GM21447 (cell line): ENCODE results near the gene PPP3R2.

Experiments
- ATAC-seq: cut with Tn5 transposase; IDR thresholded peaks from one replicate; pipeline ENCODE4 v1.9.1; 2021; ENCODE audit not compliant: unreplicated experiment

Gene PPP3R2, protein sequence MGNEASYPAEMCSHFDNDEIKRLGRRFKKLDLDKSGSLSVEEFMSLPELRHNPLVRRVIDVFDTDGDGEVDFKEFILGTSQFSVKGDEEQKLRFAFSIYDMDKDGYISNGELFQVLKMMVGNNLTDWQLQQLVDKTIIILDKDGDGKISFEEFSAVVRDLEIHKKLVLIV

GRCh38 chr9:101594796-101595195 is at the start of gene PPP3R2:
TSS of gene PPP3R2 (minus strand) at chr9:101594969. CDS start at chr9:101594921, 48 bp downstream.
- ATAC-seq, result no peak

DNA sequence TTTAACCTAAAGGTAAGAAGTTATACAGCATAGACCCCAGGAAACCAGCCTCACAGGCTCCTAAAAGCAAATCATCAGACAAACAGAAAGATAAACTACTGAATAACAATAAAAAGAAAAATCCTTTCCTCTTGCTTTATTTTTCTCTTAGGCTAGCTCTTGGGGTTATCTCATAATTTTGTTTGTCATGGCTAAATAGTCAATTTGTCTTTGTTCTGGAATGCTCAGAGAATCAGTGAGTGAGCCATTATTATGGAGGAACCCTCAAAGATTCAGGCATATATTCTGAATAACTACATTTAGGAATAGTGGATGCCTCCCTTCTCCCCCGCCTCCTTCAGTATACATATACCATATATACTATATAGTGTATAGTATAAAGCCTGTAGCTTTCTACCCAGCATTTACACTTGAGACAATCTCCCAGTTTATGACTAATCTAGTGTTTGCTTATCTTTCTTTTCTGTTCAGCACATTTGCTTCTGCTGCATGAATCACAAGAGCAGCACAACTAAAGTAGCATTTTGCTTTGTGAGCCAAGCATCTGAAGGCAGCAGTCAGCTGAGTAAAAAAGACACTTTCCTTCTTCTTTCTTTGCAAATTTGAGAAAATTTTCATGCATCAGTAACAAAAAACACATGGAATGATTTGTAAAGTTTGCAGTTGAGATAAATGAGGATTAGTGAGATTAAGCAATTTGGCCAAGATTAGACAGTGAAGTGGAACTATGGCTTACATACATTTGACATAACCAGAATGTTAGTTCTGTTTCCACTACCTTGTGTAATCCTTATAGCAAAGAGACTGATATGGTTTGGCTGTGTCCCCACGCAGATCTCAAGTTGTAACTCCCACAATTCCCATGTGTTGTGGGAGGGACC is 45.3 kb upstream of the PPP3R2 start:
- ATAC-seq, result no peak

DNA sequence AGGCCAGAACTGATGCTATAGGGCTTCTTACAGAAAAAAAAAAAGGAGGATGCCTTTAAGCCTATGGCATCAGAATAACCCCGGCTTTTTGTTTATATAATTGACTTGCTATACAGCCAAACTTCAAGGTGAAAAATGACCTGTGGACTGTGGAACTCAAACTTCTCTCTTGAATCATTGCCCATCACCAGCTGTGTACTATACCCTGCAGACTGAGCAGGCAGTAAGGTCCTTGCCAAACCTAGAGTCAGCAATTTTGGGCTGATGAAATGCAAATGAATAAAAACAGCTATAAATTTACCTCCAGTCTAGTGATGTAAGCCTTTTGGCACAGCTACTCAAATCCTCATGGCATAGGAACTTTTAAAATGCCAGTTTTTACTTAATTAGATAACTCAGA is 44.5 kb upstream of the PPP3R2 start:
- ATAC-seq, result no peak

- no peak for ATAC-seq
These were observed 41.5 kb upstream of the PPP3R2 start for GRCh38 chr9:101636247-101636646.

DNA sequence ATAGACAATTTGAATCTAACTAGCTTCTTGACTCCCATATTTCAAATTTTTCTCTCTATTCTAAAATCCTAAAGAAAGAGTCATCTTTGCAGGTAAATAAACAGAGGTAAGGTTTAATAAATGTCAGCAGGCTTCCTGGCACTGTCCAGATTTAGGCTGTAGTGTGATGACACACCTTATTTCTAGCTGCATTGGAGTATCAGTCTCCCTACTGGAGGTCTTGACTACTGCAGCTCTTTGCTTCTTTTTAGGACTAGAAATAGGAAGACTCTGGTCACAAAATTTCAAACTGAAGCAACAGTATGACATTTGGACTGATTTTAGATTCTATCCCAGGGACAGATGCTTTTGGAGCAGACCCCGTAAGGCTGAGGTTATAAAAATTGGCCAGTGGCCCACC is 40.7 kb upstream of the PPP3R2 start:
- no peak for ATAC-seq

DNA sequence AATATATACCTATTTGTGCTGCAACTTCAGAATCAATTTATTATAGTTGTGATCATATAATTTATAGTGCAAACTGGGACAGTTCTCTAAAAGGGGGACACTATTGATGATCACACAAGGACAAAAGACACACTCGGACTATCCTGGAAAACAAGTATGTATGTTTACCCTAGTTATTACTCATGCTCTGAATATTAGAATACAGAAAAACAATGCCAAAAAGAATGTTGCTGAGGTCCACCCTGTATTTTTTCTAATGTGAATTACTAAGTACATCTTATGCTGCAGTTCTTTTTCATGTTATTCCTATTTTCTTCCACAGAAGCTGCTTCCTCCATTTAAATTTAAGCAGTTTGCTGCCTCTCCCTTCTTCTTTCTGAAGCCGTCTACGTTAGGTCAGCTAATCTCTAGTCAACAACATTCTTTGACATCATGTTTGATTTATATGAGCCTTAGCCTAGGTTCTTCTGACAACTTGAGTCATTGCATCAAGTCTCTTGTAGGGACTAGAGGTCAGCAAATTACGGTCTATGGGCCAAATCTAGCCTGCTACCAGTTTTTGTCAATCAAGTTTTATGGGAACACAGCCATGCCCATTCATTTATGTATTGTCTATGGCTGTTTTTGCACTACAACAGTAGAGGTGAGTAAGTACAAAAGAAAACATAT is 40.1 kb upstream of the PPP3R2 start:
- ATAC-seq, result no peak

DNA sequence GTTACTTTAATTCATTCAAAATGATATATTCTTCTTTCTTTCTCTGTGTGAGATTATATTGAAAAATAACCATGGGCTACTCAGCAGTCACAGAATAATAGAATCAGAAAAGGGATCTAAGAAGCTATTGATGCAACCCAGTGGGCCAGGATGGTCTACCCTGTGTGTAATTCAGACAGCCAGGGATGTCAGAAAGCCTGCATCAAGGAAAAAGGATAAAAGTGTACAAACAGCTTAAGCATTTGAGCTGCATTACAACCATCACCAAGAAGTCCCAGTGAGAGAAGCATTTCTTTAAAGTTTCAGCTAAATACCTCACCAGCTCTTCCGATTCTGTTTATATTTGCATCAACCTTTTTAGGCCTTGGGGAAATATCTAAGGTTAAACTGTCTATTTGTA is 37.8 kb upstream of the PPP3R2 start:
- ATAC-seq, result no peak

DNA sequence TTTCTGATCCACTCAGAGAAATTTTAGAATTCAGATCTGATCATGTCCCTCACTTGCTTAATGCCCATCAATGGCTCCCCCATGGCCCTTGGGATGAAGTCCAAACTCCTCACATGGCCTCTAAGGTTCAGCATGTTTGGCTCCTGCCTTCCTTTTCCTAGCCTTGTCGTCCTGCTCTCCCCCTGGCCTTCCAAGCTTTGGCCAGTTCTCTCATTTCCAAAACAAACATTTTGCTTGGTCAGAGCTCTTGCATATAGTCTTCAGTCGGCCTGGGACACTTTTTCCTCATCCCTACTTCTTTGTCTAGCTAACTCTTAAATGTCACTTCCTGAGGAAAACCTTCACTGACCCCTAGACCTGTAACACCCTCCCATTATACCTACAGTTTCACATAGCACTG is 37.1 kb upstream of the PPP3R2 start:
- no peak for ATAC-seq

DNA sequence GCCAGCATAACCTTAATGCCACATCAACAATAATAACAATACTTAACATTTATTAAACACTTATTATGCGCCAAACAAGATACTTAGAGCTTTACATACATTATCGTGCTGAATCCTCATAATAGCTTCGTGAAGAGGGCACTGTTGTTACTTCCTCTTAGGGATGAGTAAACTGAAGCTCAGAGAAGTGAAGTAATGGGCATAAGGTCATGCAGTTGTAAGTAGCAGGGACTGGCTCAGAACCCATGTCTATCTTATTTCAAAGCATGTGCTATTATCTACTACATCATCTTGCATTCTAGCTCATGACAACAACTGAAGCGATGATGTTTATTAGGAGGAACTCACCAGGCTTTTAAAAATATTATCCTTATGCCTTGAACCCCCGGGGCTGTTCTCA is 34.9 kb upstream of the PPP3R2 start:
- ATAC-seq, result no peak

- ATAC-seq, result no peak
These were observed 33.4 kb upstream of the PPP3R2 start for GRCh38 chr9:101628173-101628572.

GRCh38 chr9:101626295-101626694 is 31.5 kb upstream of the PPP3R2 start:
- ATAC-seq, result no peak

GRCh38 chr9:101625876-101626275 is 31.1 kb upstream of the PPP3R2 start:
- no peak for ATAC-seq

DNA sequence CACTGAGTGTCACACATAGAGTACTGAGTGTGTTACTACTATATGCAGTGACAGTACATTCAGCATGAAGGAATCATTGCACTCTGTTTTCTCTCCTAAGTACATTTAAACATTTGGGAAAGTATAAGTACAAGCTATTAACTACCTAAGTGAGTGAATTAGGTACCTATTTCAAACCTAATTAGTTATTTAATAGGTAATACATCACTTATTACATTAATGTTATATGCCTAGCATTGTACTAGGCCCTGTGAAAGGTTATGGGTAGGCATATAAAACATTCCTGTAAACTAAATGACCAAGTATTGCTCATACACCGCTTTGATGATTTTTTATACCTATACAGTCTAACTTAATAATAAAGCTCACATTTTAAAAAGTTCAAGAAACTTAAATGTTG is 25.7 kb upstream of the PPP3R2 start:
- ATAC-seq, result no peak

DNA sequence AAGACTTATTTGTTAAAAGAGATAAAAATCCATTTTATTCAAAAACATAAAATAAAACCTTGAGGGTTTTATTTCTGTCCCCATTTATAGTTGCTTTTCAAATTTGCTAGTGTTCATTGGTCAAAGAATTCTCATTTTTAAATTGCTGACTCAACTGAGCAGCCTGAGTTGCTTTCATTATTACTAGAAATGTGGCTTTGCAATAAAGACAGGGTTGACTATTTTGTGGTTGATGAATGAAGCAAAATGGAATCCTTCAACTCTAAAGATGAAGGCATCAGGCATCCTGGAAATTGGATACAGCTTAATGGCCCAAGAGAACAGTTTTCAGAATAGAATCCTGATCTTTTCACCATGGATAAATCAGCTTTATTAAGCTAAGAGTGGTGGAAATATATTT is 23.9 kb upstream of the PPP3R2 start:
- ATAC-seq, result no peak

GRCh38 chr9:101605547-101605946 is 10.8 kb upstream of the PPP3R2 start:
- no peak for ATAC-seq

DNA sequence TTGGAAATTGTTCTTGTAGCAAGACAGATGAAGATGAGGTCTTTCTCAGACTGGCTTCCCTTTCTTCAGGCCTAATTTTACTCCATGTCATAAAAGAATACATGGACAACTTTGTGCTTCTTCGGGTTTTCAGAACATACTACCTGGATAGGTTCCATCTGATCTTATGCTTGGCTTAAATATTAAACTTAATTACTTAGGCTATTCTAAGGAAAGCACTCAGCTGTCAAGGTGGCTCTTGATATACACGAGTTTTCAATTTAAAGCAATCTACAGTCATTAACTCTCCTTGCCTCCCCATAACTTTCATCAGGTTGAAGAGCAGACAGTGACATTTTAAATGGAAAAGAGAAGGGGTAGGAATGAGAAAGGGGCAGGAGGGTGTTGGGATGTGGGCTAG is 9.5 kb upstream of the PPP3R2 start:
- ATAC-seq, result no peak

DNA sequence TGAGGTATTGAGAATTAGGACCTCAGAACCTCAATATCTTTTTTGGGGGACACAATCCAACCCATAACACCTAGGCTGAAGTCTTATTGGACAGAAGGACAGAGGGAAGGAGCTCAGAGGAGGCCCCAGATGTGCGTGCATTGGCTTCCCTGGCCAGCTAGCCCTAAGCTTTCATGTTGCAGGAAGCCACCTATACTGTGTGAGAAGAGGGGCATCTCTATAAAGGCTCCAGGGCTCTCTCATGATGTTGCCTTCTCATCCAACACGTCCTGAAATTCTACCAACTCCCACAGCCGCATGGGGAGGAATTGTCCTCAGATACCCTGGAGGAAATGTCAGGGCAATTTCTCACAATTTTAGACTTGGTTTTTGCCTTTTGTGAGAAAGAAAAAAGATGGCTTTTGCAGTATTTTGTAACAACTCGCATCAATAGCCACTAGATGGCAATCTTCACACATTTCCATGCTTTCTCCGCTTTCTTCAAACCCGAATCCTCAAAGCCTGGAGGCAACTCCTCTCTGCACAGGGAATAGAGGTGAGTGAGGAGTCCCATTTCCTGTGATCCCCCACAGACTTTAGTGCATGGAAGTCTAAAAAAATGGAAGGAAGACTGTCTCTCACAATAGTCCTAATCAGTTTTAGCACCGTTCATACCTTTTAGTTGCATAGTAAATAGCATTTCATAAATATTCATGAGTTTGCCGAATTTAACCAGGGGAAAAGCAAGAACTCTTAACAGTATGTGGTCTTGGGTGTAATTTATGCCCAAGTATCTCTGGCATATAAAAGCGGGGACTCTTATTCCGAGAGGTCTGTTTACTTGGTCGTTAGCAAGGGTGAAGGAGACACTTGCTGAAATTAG is 7.4 kb upstream of the PPP3R2 start:
- no peak for ATAC-seq

GRCh38 chr9:101593345-101593744 is 1.4 kb downstream of the PPP3R2 start:
- ATAC-seq, result no peak

DNA sequence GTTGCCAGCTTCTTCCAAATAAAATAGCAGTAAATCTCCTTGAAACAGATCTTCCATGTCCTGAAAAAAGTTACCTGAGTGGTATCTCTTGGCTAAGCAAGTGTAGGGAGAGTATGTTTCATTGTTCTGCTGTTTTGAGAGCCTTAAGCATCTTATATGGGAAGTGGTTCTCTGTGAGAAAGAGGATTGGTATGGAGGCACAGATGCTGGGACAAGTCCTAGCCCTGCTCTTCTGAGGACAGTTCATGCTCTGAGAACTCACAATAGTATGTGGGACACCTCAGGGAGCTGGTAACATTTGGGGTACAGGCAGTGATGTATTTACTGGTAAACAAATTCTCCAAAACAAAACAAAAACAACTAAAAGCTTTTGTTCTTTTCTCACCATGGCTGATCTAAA is 2.0 kb downstream of the PPP3R2 start:
- no peak for ATAC-seq

DNA sequence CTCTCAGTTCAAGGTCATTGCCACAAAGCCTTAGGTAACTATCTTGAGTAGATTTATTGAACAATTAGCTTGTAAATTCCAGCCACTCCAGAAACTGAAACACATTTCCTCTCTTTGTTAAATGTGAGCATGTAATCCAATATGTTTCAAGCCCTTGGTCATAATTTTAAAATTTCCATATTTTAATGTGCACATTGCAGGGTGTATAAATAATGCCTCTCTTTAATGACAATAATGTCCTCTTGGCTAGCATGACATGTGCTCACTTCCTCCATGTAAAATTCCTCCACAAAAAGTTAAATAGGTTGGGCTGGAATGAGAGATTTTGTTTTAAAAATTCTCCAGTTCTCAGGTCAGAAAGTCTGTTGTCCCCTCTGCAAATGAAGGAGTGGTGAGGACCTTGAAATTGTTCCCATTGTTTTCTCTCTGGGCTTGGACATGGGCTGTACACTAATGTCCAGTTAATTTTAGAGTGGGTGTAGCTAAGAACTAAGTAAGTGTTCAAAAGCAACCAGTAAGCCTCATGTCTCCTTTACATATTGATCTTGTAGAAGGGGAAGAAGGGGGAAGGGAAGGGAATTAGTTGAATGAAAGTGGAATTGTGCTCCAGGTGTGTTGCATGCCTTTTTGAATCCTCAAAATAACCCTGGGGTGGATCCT is 2.9 kb downstream of the PPP3R2 start:
- no peak for ATAC-seq

DNA sequence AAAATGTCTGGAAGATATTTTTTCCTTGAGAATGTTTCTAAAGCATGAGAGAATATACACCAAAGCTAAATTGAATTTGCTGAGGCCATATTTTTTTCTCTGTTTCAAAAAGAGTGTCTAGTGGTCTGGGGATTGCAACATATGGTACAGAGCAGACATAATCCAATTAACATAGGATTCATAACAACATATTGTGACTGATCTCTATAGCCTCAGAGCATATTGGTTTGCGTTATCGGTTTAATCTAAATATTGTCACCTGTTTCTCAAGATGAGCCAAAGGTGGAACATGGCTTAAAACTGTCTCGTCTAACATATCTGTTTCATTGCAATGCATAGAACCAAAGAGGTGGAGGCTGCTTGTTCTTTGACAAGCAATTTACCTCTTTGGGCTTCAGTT is 3.9 kb downstream of the PPP3R2 start:
- no peak for ATAC-seq
